Calu3 (cell line): ENCODE results near the gene BEAN1. TPM values are rescaled to one million over a fixed set of nuclear protein-coding genes. Genes with fewer than 3 reads are reported as not detected.
"Not testable (repeated sequence)": the region's sequence is repeated elsewhere in the genome, so short reads cannot be mapped to it uniquely, and the experiment has no call there.

Source experiments
- BruUV-seq: library from RNA; stranded (reverse); fragments of 400-500 nt; replicated peaks from 2 replicates; lab custom pipeline; 2021; lab: Mats Ljungman, UMichigan
- CTCF ChIA-PET: fragments of 300-600 bp; sonication (Branson Sonifier 250); formaldehyde crosslinking; loops from one replicate; lab custom pipeline; 2022; ENCODE audit warnings: antibody characterized with exemption; lab: Charles Lee
- DNase-seq: peaks from one replicate; pipeline ENCODE4 v3.0.0; 2022
- H3K27ac Mint-ChIP-seq: one replicate; pipeline ENCODE4 v1.8.0; 2022; ENCODE audit warnings: mixed read lengths; ENCODE audit not compliant: unreplicated experiment
- H3K27me3 Mint-ChIP-seq: one replicate; pipeline ENCODE4 v1.8.0; 2022; ENCODE audit warnings: mixed read lengths; ENCODE audit not compliant: unreplicated experiment
- H3K36me3 Mint-ChIP-seq: one replicate; pipeline ENCODE4 v1.8.0; 2022; ENCODE audit warnings: mild to moderate bottlenecking, moderate library complexity, mixed read lengths; ENCODE audit not compliant: insufficient read depth, unreplicated experiment
- H3K4me1 Mint-ChIP-seq: one replicate; pipeline ENCODE4 v1.8.0; 2022; ENCODE audit warnings: mild to moderate bottlenecking, low read depth, mixed read lengths; ENCODE audit not compliant: unreplicated experiment
- H3K4me3 Mint-ChIP-seq: one replicate; pipeline ENCODE4 v1.8.0; 2022; ENCODE audit warnings: mild to moderate bottlenecking, low read depth, moderate library complexity, mixed read lengths; ENCODE audit not compliant: unreplicated experiment
- H3K9me3 Mint-ChIP-seq: one replicate; pipeline ENCODE4 v1.8.0; 2022; ENCODE audit warnings: low read depth, mixed read lengths; ENCODE audit not compliant: unreplicated experiment
- intact Hi-C: fragments of 100-400 bp; cut with micrococcal nuclease; formaldehyde crosslinking; loops from one replicate; pipeline ENCODE4 v1.10.0; 2022; ENCODE audit not compliant: unreplicated experiment
- total RNA-seq: library from RNA; stranded (reverse); gene quantifications from 2 replicates; pipeline ENCODE4 v1.2.3, GENCODE V29; 2022
- TF ChIP-seq, protein P1 (sequence below): fragments of 200-600 bp; IDR thresholded peaks from one replicate; pipeline ENCODE4 v1.8.0; 2022; ENCODE audit warnings: antibody characterized with exemption; ENCODE audit not compliant: unreplicated experiment

Gene BEAN1
- total RNA-seq, 1 experiment from 2014 or later: 3.1 TPM

DNA sequence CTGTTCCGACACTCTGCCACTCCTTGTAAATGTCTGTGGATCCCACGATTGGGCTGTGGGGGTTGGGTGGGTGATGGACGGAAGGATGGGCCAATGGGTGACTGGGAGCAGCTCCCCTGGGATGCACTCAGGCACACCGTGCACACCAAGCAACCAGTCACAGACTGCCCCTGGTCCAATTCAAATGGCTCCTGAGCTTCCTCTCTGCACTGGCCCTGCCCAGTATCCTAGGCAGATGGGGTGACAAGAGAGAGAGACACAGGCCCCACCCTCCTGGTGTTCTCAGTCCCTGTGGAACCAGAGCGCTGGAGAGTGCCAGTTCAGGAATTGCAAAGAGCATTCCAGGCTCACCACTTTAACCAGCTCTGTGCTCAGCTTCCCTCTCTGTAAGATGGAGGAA, 32.8 kb downstream of the BEAN1 start:
- TF ChIP-seq, protein P1, sequence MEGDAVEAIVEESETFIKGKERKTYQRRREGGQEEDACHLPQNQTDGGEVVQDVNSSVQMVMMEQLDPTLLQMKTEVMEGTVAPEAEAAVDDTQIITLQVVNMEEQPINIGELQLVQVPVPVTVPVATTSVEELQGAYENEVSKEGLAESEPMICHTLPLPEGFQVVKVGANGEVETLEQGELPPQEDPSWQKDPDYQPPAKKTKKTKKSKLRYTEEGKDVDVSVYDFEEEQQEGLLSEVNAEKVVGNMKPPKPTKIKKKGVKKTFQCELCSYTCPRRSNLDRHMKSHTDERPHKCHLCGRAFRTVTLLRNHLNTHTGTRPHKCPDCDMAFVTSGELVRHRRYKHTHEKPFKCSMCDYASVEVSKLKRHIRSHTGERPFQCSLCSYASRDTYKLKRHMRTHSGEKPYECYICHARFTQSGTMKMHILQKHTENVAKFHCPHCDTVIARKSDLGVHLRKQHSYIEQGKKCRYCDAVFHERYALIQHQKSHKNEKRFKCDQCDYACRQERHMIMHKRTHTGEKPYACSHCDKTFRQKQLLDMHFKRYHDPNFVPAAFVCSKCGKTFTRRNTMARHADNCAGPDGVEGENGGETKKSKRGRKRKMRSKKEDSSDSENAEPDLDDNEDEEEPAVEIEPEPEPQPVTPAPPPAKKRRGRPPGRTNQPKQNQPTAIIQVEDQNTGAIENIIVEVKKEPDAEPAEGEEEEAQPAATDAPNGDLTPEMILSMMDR: no peak
- no TSS peak for BruUV-seq
- Mint-ChIP-seq H3K9me3 (no peaks in the 10 kb centered on the region), H3K27ac (no peak overlapping the region), H3K36me3 (no peaks in the 10 kb centered on the region), H3K4me3 (no peak overlapping the region), H3K27me3 (peaks cover 80% of the 10 kb centered on the region), H3K4me1 (no peaks in the 10 kb centered on the region)
- intact Hi-C loops: no loop called here
- no peak for DNase-seq
- CTCF ChIA-PET: no interaction called here

DNA sequence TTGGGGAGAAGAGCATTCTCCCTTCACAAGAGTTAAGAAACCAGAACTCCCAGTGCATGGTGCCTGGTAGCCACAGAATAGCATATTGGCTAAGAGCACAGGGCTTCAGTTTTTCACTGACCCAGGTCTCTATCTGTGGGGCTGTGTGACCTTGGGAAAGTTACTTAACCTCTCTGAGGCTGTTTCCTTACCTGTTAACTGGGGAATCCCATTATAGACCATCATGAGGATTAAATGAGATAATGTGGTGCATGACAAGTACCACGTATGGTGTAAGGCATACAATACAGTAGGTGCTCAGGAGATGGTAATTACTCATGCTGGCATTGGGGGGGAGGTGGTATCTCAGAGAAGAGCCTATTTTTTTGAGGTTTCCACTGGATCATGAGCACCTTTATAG, 33.6 kb downstream of the BEAN1 start:
- Mint-ChIP-seq H3K4me1 (no peaks in the 10 kb centered on the region), H3K27me3 (peaks cover 80% of the 10 kb centered on the region), H3K4me3 (no peak overlapping the region), H3K36me3 (no peaks in the 10 kb centered on the region), H3K27ac (no peak overlapping the region), H3K9me3 (no peaks in the 10 kb centered on the region)
- intact Hi-C loops: no loop called here
- TF ChIP-seq, protein P1: no peak
- CTCF ChIA-PET: interaction anchor here (0.6 kb wide), 1 partner anchor 14 kb away, joined by 3 read pairs; no protein-coding TSS in a partner anchor
- no TSS peak for BruUV-seq
- DNase-seq: no peak

DNA sequence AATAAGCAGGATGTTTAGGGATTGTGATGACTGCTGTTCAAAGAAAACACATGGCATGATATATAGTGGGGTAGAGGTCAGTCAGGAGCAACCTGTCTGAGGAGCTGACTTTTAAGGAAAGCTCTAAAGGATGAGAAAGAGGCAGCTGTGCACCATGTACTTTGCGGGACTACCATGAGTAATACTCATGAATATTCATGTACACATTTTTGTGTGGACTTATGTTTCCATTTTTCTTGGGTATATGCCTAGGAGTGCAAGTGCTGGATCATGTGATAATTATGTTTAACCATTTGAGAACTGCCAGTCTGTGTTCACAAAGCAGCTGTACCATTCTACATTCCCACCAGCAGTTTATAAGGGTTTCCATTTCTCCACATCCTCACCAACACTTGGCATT, 35.8 kb downstream of the BEAN1 start:
- H3K4me1 Mint-ChIP-seq: no peaks in the 10 kb centered on the region
- peaks cover 3% of the 10 kb centered on the region for H3K9me3 Mint-ChIP-seq
- H3K36me3 Mint-ChIP-seq: no peaks in the 10 kb centered on the region
- peaks cover 66% of the 10 kb centered on the region for H3K27me3 Mint-ChIP-seq
- TF ChIP-seq, protein P1: no peak
- intact Hi-C loops: no loop called here
- DNase-seq: no peak
- H3K4me3 Mint-ChIP-seq: no peak overlapping the region
- BruUV-seq: no TSS peak
- CTCF ChIA-PET: no interaction called here
- H3K27ac Mint-ChIP-seq: no peak overlapping the region

DNA sequence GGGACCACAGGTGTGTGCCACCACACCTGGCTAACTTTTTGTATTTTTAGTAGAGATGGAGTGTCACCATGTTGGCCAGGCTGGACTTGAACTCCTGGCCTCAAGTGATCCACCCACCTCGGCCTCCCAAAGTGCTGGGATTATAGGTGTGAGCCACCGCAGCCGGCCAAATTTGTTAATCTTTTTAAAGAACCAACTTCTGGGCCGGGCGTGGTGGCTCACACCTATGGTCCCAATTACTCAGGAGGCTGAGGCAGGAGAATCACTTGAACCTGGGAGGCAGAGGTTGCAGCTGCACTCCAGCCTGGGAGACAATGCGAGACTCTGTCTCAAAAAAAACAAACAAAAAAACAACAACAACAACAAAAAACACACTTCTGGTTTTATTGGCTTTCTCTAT, 38.9 kb downstream of the BEAN1 start:
- H3K4me3 Mint-ChIP-seq, BruUV-seq, H3K27ac Mint-ChIP-seq, H3K4me1 Mint-ChIP-seq, DNase-seq, H3K9me3 Mint-ChIP-seq, H3K36me3 Mint-ChIP-seq, intact Hi-C loops: not testable (repeated sequence)
- CTCF ChIA-PET: interaction anchor here (0.8 kb wide), 1 partner anchor 21 kb away, joined by 5 read pairs; no protein-coding TSS in a partner anchor
- H3K27me3 Mint-ChIP-seq: peaks cover 60% of the 10 kb centered on the region

- intact Hi-C loops, H3K27ac Mint-ChIP-seq, H3K9me3 Mint-ChIP-seq, BruUV-seq, H3K4me3 Mint-ChIP-seq, H3K4me1 Mint-ChIP-seq, H3K36me3 Mint-ChIP-seq, CTCF ChIA-PET, DNase-seq: not testable (repeated sequence)
- peaks cover 53% of the 10 kb centered on the region for H3K27me3 Mint-ChIP-seq
Observed at GRCh38 chr16:66466636-66467035, 39.5 kb downstream of the BEAN1 start.
